H1 (cell line): ENCODE measurements around the gene RTN4RL2. TPM values are rescaled to one million over a fixed set of nuclear protein-coding genes. Genes with fewer than 3 reads are reported as not detected.

Experiments
- CHD7 ChIP-seq: fragments of 300-600 bp; sonication (generic); IDR thresholded peaks from 2 replicates; pipeline ENCODE4 v1.7.1; 2012; ENCODE audit warnings: low read length, moderate library complexity, mild to moderate bottlenecking, inconsistent platforms; ENCODE audit not compliant: insufficient replicate concordance
- SP4 ChIP-seq: IDR thresholded peaks from 2 replicates; pipeline ENCODE4 v1.6.1; 2012; ENCODE audit warnings: low read length, inconsistent platforms
- SUZ12 ChIP-seq: fragments of 200-600 bp; sonication (generic); IDR thresholded peaks from 2 replicates; pipeline ENCODE4 v1.6.1; 2012; ENCODE audit warnings: mild to moderate bottlenecking, inconsistent platforms, low read length, moderate library complexity, mixed read lengths
- polyA plus RNA-seq, 7 experiments: library from polyadenylated mRNA; depleted of rRNA in 3 of 7; stranded (reverse) in 5 of 7; unstranded in 2 of 7; fragments of >200 nt in 5 of 7; fragments of 200-250 nt in 2 of 7; gene quantifications; 1 replicate in 5 of 7; 2 replicates in 1 of 7; 4 replicates in 1 of 7; pipeline versions ENCODE4 v1.2.1 to v1.2.3, GENCODE V29; 2011 to 2013; ENCODE audit warnings: missing spikeins in 2 of 7, mixed read lengths in 2 of 7
- total RNA-seq: library from RNA; stranded (reverse); fragmentation: NEBNext Ultra II Directional; extraction: Animal tissue kit (Norgen Biotek cat#: 25700); gene quantifications from 2 replicates; pipeline ENCODE4 v1.2.1, GENCODE V29; 2021

RTN4RL2 gene
- total and polyA plus RNA-seq, 2 of the 8 experiments (the other 6 are each of a cell fraction or from before 2014, with no cell fraction given), result 11.4 to 23.7 TPM

- TF ChIP-seq CHD7, result no peak
- TF ChIP-seq SP4, result no peak
- TF ChIP-seq SUZ12, result no peak
Observed at GRCh38 chr11:57427727-57428082, 32.6 kb upstream of the RTN4RL2 start (continued).
